Spleen (tissue), 7 donors: ENCODE data around the gene YTHDC2.

Experiments
- POLR2A ChIP-seq, 3 donors: fragments of 450-650 bp; IDR thresholded peaks; one replicate each; pipeline ENCODE4 v1.5.1; 2017; ENCODE audit warnings: antibody characterized with exemption in 3 of 3, mild to moderate bottlenecking in 1 of 3
- POLR2AphosphoS5 ChIP-seq, 3 donors: sonication (generic); formaldehyde crosslinking; IDR thresholded peaks; one replicate each; pipeline ENCODE4 v1.5.1; 2017; ENCODE audit warnings: antibody characterized with exemption in 3 of 3
- TF ChIP-seq, protein P1 (sequence below), 11 experiments: fragments of 200-600 bp in 7 of 11; fragments of 450-650 bp in 4 of 11; sonication (generic) in 4 of 11; IDR thresholded peaks in 8 of 11; conservative IDR thresholded peaks in 3 of 11; 1 replicate in 7 of 11; 2 replicates in 4 of 11; pipeline versions ENCODE4 v1.4.0 to v1.8.0; 2016 to 2021; ENCODE audit warnings: antibody characterized with exemption in 11 of 11, inconsistent platforms in 4 of 11, mild to moderate bottlenecking in 1 of 11
- donor health status: DM: no; HTN: no; CAD: no; lungs with moderate emphysema.
- donor health status: DM: no; HTN: no; CAD: no.
- donor health status: DM: no; HTN: no; CAD: no.

DNA sequence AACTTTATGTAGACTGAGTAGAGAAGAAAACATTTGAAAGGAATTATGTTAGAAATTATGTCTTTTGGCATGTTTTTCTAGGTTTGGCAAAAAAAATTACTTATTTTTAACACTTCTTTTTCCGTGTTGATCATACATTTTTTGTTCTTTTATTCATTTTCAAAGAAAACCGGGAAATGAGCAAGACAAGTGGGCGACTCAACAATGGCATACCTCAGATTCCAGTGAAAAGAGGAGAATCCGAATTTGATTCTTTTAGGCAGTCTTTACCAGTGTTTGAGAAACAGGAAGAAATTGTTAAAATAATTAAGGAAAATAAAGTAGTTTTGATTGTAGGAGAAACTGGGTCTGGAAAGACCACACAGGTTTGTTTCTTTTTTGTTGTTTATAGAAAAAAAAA lies 12.9 kb downstream of the YTHDC2 start:
- TF ChIP-seq, protein P1, sequence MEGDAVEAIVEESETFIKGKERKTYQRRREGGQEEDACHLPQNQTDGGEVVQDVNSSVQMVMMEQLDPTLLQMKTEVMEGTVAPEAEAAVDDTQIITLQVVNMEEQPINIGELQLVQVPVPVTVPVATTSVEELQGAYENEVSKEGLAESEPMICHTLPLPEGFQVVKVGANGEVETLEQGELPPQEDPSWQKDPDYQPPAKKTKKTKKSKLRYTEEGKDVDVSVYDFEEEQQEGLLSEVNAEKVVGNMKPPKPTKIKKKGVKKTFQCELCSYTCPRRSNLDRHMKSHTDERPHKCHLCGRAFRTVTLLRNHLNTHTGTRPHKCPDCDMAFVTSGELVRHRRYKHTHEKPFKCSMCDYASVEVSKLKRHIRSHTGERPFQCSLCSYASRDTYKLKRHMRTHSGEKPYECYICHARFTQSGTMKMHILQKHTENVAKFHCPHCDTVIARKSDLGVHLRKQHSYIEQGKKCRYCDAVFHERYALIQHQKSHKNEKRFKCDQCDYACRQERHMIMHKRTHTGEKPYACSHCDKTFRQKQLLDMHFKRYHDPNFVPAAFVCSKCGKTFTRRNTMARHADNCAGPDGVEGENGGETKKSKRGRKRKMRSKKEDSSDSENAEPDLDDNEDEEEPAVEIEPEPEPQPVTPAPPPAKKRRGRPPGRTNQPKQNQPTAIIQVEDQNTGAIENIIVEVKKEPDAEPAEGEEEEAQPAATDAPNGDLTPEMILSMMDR (IDR thresholded peaks at IDR 0.05 in 8 of 11, conservative IDR thresholded peaks at IDR 0.05 in 3 of 11) = no peak
- TF ChIP-seq POLR2AphosphoS5 (IDR thresholded peaks at IDR 0.05) (no peak), POLR2A (IDR thresholded peaks at IDR 0.05) (no peak)
